ENCODE results near the gene GPR171. TPM values are rescaled to one million over a fixed set of nuclear protein-coding genes. Genes with fewer than 3 reads are reported as not detected.

The GPR171 gene
- total RNA-seq, 1 experiment from 2014 or later: not detected

- ATAC-seq (no peak), DNase-seq (ENCODE audit: low read depth, low spot score) (no peak)
- intact Hi-C loops (cut with micrococcal nuclease; ENCODE audit: unreplicated experiment): loop anchor here (1.0 kb wide), 1 partner anchor 56 kb away; no protein-coding TSS in a partner anchor
- TF ChIP-seq CTCF (IDR thresholded peaks at IDR 0.05): no peak
- TF ChIP-seq TCF7L2 (IDR thresholded peaks at IDR 0.05; ENCODE audit: low read depth, low read length): no peak
- no peak for TF ChIP-seq REST (IDR thresholded peaks at IDR 0.05; ENCODE audit: insufficient read depth in 1 of 2, low read depth in 2 of 2, low read length in 1 of 2)
- no peak for TF ChIP-seq SIN3A (IDR thresholded peaks at IDR 0.05; ENCODE audit: borderline replicate concordance, insufficient read depth, low read depth, low read length)
- TF ChIP-seq POLR2AphosphoS5 (IDR thresholded peaks at IDR 0.05; ENCODE audit: low read depth, low read length): no peak
- ChIA-PET POLR2A (no interaction called here), CTCF (no interaction called here)
- Histone ChIP-seq H3K36me3 (ENCODE audit: control insufficient read depth, insufficient read depth, low read length) (no peaks in the 10 kb centered on the region), H3K9me3 (ENCODE audit: control insufficient read depth, insufficient read depth, low read depth, low read length) (no peaks in the 10 kb centered on the region), H3K4me3 (ENCODE audit: low read depth in 2 of 2, low read length in 2 of 2) (no peak overlapping the region), H3K27ac (ENCODE audit: low read length) (no peak overlapping the region), H3K27me3 (ENCODE audit: control insufficient read depth, insufficient read depth, low read length) (no peaks in the 10 kb centered on the region), H3K4me1 (ENCODE audit: control insufficient read depth, insufficient read depth, low read length) (no peaks in the 10 kb centered on the region)
- no TSS peak for BruUV-seq (replicated peaks)
- in situ Hi-C loops (cut with HindIII; ENCODE audit: low pct_unique_long_range_greater_than_20kb, low sequenced_read_pairs): no loop called here
Observed at GRCh38 chr3:151226825-151227224, 23.8 kb upstream of the GPR171 start.

GRCh38 chr3:151226088-151226563, 23.1 kb upstream of the GPR171 start:
- H3K36me3 ChIP-seq (ENCODE audit: control insufficient read depth, insufficient read depth, low read length): no peaks in the 10 kb centered on the region
- in situ Hi-C loops (cut with HindIII; ENCODE audit: low pct_unique_long_range_greater_than_20kb, low sequenced_read_pairs) (no loop called here), intact Hi-C loops (cut with micrococcal nuclease; ENCODE audit: unreplicated experiment) (no loop called here)
- no peaks in the 10 kb centered on the region for H3K27me3 ChIP-seq (ENCODE audit: control insufficient read depth, insufficient read depth, low read length)
- no peak overlapping the region for H3K4me3 ChIP-seq (ENCODE audit: low read depth in 2 of 2, low read length in 2 of 2)
- H3K27ac ChIP-seq (ENCODE audit: low read length): no peak overlapping the region
- ChIA-PET POLR2A (no interaction called here), CTCF (no interaction called here)
- TF ChIP-seq POLR2AphosphoS5 (IDR thresholded peaks at IDR 0.05; ENCODE audit: low read depth, low read length) (no peak), REST (IDR thresholded peaks at IDR 0.05; ENCODE audit: insufficient read depth in 1 of 2, low read depth in 2 of 2, low read length in 1 of 2) (no peak), SIN3A (IDR thresholded peaks at IDR 0.05; ENCODE audit: borderline replicate concordance, insufficient read depth, low read depth, low read length) (no peak), TCF7L2 (IDR thresholded peaks at IDR 0.05; ENCODE audit: low read depth, low read length) (no peak), CTCF (IDR thresholded peaks at IDR 0.05) (no peak)
- H3K9me3 ChIP-seq (ENCODE audit: control insufficient read depth, insufficient read depth, low read depth, low read length): no peaks in the 10 kb centered on the region
- no peak for ATAC-seq
- BruUV-seq (replicated peaks): no TSS peak
- no peak for DNase-seq (ENCODE audit: low read depth, low spot score)
- no peaks in the 10 kb centered on the region for H3K4me1 ChIP-seq (ENCODE audit: control insufficient read depth, insufficient read depth, low read length)
